ENCODE data around the gene PRDM16.

Gene PRDM16

GRCh38 chr1:3441410-3441847, 372.4 kb downstream of the PRDM16 start:
- H2AFZ ChIP-seq (ENCODE audit: low read length), result no peak overlapping the region
- TF ChIP-seq CTCF (conservative IDR thresholded peaks at IDR 0.05; ENCODE audit: low read length) (no peak), EZH2phosphoT487 (IDR thresholded peaks at IDR 0.05; ENCODE audit: borderline replicate concordance) (no peak)
- no peaks in the 10 kb centered on the region for H3K9me2 ChIP-seq (replicated peaks; ENCODE audit: low read depth, low read length)
- no peak overlapping the region for H3K4me2 ChIP-seq (ENCODE audit: low read depth, low read length, poor library complexity, severe bottlenecking)
- H3K4me1 ChIP-seq (ENCODE audit: insufficient read depth, low read length, poor library complexity, severe bottlenecking), result no peaks in the 10 kb centered on the region
- no peaks in the 10 kb centered on the region for H3K27me3 ChIP-seq (ENCODE audit: insufficient read depth, low read length, poor library complexity, severe bottlenecking)
- H3K79me2 ChIP-seq (ENCODE audit: insufficient read depth, low read length), result no peaks in the 10 kb centered on the region
- H3K9me3 ChIP-seq (ENCODE audit: insufficient read depth, low read depth, low read length), result no peaks in the 10 kb centered on the region
- no peaks in the 10 kb centered on the region for H3F3A ChIP-seq (ENCODE audit: low read depth)
- H3K9ac ChIP-seq (ENCODE audit: low read depth, low read length, poor library complexity, severe bottlenecking), result no peak overlapping the region
- no peaks in the 10 kb centered on the region for H3K36me3 ChIP-seq (ENCODE audit: insufficient read depth, low read length)
- H4K20me1 ChIP-seq (ENCODE audit: insufficient read depth, low read length, poor library complexity, severe bottlenecking), result no peaks in the 10 kb centered on the region
- no peak overlapping the region for H3K4me3 ChIP-seq (ENCODE audit: low read length, poor library complexity, severe bottlenecking)

DNA sequence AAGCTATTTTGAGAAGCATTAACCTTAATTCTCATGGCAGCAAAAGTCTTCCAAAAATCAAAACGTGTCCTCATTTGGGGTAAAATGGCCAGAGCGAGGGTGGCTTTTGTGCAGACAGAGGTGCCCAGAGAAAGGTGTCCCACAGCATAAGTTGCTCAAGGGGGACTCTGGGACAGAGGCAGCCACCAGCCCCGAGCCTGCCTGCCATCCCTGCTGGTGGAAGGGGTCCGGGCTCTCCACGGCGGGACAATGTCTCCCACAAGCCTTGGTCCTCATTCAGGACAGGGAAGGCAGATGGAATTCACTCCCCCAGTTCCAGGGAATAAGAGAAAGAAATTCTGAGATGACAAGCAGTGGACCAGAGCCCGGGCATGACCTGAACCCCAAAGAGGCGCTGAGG, 372.9 kb downstream of the PRDM16 start:
- no peak overlapping the region for H3K9ac ChIP-seq (ENCODE audit: low read depth, low read length, poor library complexity, severe bottlenecking)
- H4K20me1 ChIP-seq (ENCODE audit: insufficient read depth, low read length, poor library complexity, severe bottlenecking), result no peaks in the 10 kb centered on the region
- H3K4me3 ChIP-seq (ENCODE audit: low read length, poor library complexity, severe bottlenecking), result no peak overlapping the region
- no peaks in the 10 kb centered on the region for H3K4me1 ChIP-seq (ENCODE audit: insufficient read depth, low read length, poor library complexity, severe bottlenecking)
- no peak for TF ChIP-seq CTCF (conservative IDR thresholded peaks at IDR 0.05; ENCODE audit: low read length)
- TF ChIP-seq EZH2phosphoT487 (IDR thresholded peaks at IDR 0.05; ENCODE audit: borderline replicate concordance), result no peak
- no peaks in the 10 kb centered on the region for H3K36me3 ChIP-seq (ENCODE audit: insufficient read depth, low read length)
- H3K27me3 ChIP-seq (ENCODE audit: insufficient read depth, low read length, poor library complexity, severe bottlenecking), result no peaks in the 10 kb centered on the region
- no peaks in the 10 kb centered on the region for H3K9me2 ChIP-seq (replicated peaks; ENCODE audit: low read depth, low read length)
- no peaks in the 10 kb centered on the region for H3K79me2 ChIP-seq (ENCODE audit: insufficient read depth, low read length)
- no peak overlapping the region for H3K4me2 ChIP-seq (ENCODE audit: low read depth, low read length, poor library complexity, severe bottlenecking)
- no peaks in the 10 kb centered on the region for H3K9me3 ChIP-seq (ENCODE audit: insufficient read depth, low read depth, low read length)
- no peak overlapping the region for H2AFZ ChIP-seq (ENCODE audit: low read length)
- no peaks in the 10 kb centered on the region for H3F3A ChIP-seq (ENCODE audit: low read depth)

DNA sequence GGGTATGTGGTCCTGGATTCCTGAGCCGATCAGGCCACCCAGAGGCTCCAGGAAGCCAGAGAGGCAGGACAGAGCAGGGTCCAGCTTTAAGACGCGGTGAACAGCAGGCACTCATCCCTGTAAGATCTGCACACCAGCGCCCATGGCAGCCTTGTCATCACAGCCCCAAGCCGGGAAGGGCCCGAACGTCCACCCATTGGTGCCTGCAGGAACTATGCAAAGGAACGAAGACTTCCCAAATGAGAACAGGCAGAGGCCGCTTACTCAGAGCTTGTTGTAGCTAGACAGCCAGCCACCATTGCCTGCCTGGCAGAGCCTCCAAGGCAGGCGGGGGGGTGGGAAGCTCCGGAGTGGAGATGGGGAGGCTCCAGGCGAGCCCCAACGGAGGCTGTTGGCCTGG, 373.3 kb downstream of the PRDM16 start:
- Histone ChIP-seq H3K4me3 (ENCODE audit: low read length, poor library complexity, severe bottlenecking) (no peak overlapping the region), H2AFZ (ENCODE audit: low read length) (no peak overlapping the region), H4K20me1 (ENCODE audit: insufficient read depth, low read length, poor library complexity, severe bottlenecking) (no peaks in the 10 kb centered on the region), H3K36me3 (ENCODE audit: insufficient read depth, low read length) (no peaks in the 10 kb centered on the region), H3K9me2 (replicated peaks; ENCODE audit: low read depth, low read length) (no peaks in the 10 kb centered on the region), H3K4me1 (ENCODE audit: insufficient read depth, low read length, poor library complexity, severe bottlenecking) (no peaks in the 10 kb centered on the region), H3K9ac (ENCODE audit: low read depth, low read length, poor library complexity, severe bottlenecking) (no peak overlapping the region), H3K27me3 (ENCODE audit: insufficient read depth, low read length, poor library complexity, severe bottlenecking) (no peaks in the 10 kb centered on the region), H3K79me2 (ENCODE audit: insufficient read depth, low read length) (no peaks in the 10 kb centered on the region), H3K9me3 (ENCODE audit: insufficient read depth, low read depth, low read length) (no peaks in the 10 kb centered on the region), H3K4me2 (ENCODE audit: low read depth, low read length, poor library complexity, severe bottlenecking) (no peak overlapping the region), H3F3A (ENCODE audit: low read depth) (no peaks in the 10 kb centered on the region)
- TF ChIP-seq EZH2phosphoT487 (IDR thresholded peaks at IDR 0.05; ENCODE audit: borderline replicate concordance) (no peak), CTCF (conservative IDR thresholded peaks at IDR 0.05; ENCODE audit: low read length) (no peak)
